A673 (cell line): ENCODE results near the gene MYL9.

Source experiments
- CTCF ChIP-seq: fragments of 300-800, 200-600 bp; sonication (generic); conservative IDR thresholded peaks from 2 replicates; pipeline ENCODE4 v1.5.1; 2017; ENCODE audit warnings: low read depth, mild to moderate bottlenecking, antibody characterized with exemption, low read length, moderate library complexity, mixed read lengths
- EZH2 ChIP-seq: fragments of 200-600 bp; sonication (generic); IDR thresholded peaks from 2 replicates; pipeline ENCODE4 v1.6.1; 2017; ENCODE audit warnings: borderline replicate concordance, low read depth, mild to moderate bottlenecking, mixed read lengths, antibody characterized with exemption, low read length; ENCODE audit not compliant: poor library complexity, severe bottlenecking

GRCh38 chr20:36532822-36533221 lies 8.5 kb upstream of the MYL9 start:
- TF ChIP-seq CTCF: no peak
- TF ChIP-seq EZH2: no peak
